Activated T-cell treated with anti-CD3 and anti-CD28 coated beads, Interleukin-2, amount 50 U/mL, for 4 hours (primary cell): ENCODE data around the gene HS2ST1. TPM values are rescaled to one million over a fixed set of nuclear protein-coding genes. Genes with fewer than 3 reads are reported as not detected.
A peak's percentile ranks its signal among the peaks of the same experiment; 100 is the strongest.

Source experiments
- ATAC-seq, 2 donors: fragments of 200-7000 bp; cut with Tn5 transposase; one replicate each; pipeline ENCODE4 v1.10.0; 2021
- DNase-seq: peaks from one replicate; pipeline ENCODE4 v3.0.0-alpha.2; 2020
- H3K27me3 Mint-ChIP-seq: one replicate; pipeline ENCODE4 v1.8.0; 2021; ENCODE audit warnings: low read depth, mixed read lengths
- H3K36me3 Mint-ChIP-seq: one replicate; pipeline ENCODE4 v1.8.0; 2022; ENCODE audit warnings: mixed read lengths; ENCODE audit not compliant: insufficient read depth
- H3K4me1 Mint-ChIP-seq: one replicate; pipeline ENCODE4 v1.8.0; 2021; ENCODE audit warnings: low read depth, mixed read lengths
- H3K4me3 Mint-ChIP-seq: one replicate; pipeline ENCODE4 v1.8.0; 2021; ENCODE audit warnings: mild to moderate bottlenecking, moderate library complexity, mixed read lengths
- H3K9me3 Mint-ChIP-seq: one replicate; pipeline ENCODE4 v1.8.0; 2021; ENCODE audit warnings: mixed read lengths
- total RNA-seq, 3 donors: library from RNA; stranded (reverse); gene quantifications; one replicate each; pipeline ENCODE4 v1.2.1, GENCODE V29; 2021

Gene HS2ST1
- total RNA-seq, 3 donors from 2014 or later, result 15.0 to 18.0 (median 16.3) TPM

GRCh38 chr1:87034351-87034750 lies 119.9 kb downstream of the HS2ST1 start:
- DNase-seq, result no peak
- H3K27me3 Mint-ChIP-seq, result no peaks in the 10 kb centered on the region
- no peak for ATAC-seq
- H3K36me3 Mint-ChIP-seq, result peaks cover 1% of the 10 kb centered on the region
- no peaks in the 10 kb centered on the region for H3K9me3 Mint-ChIP-seq
- no peak overlapping the region for H3K4me3 Mint-ChIP-seq
- H3K4me1 Mint-ChIP-seq, result no peaks in the 10 kb centered on the region

DNA sequence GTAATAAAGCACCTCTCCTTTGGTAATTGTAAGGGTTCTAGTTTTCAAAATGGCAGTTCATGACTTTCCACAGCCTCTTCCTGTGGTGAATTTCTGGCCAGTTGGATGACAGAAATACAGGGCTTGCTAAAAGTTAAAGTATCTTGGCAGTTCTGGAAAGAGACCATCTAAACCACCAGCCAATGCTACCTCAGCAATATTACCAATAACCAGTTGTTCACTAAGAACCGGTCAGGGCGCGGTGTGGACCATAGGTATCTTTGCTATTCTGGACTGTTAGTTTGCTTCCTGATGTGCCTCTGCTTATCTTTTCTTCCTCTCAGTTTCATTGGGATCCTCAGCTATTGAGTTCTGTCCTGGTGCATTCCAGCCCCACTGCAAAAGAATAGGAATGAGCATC lies 124.7 kb downstream of the HS2ST1 start:
- DNase-seq, result no peak
- H3K36me3 Mint-ChIP-seq, result peaks cover 1% of the 10 kb centered on the region
- H3K4me3 Mint-ChIP-seq, result no peak overlapping the region
- H3K27me3 Mint-ChIP-seq, result no peaks in the 10 kb centered on the region
- peaks cover 14% of the 10 kb centered on the region for H3K4me1 Mint-ChIP-seq
- no peak for ATAC-seq
- no peaks in the 10 kb centered on the region for H3K9me3 Mint-ChIP-seq

GRCh38 chr1:87042111-87042811 lies 127.8 kb downstream of the HS2ST1 start:
- peaks cover 33% of the 10 kb centered on the region for H3K4me1 Mint-ChIP-seq
- peaks cover 1% of the 10 kb centered on the region for H3K36me3 Mint-ChIP-seq
- no peak overlapping the region for H3K4me3 Mint-ChIP-seq
- DNase-seq (no peak), ATAC-seq (no peak)
- no peaks in the 10 kb centered on the region for H3K9me3 Mint-ChIP-seq
- H3K27me3 Mint-ChIP-seq, result no peaks in the 10 kb centered on the region

DNA sequence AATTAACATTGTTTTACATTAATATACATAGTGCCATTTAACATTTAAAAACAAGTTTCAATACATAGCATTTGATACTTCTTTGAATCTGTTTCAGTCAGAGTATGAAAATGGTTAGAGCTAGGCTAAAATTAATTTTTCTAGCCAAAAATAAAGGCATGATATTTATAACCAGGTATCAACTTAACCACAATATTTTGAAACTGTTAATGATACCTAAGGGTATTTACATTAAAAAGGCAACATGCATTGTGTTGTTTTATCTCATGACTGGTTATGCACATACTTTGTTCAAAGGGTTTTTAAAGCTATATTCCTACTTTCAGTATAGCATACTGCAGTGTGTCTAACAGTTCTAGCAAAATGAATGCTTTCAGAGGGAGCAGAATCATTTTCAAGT lies 130.0 kb downstream of the HS2ST1 start:
- ATAC-seq (no peak), DNase-seq (no peak)
- H3K9me3 Mint-ChIP-seq, result peaks cover 3% of the 10 kb centered on the region
- no peaks in the 10 kb centered on the region for H3K36me3 Mint-ChIP-seq
- no peak overlapping the region for H3K4me3 Mint-ChIP-seq
- H3K27me3 Mint-ChIP-seq, result no peaks in the 10 kb centered on the region
- peaks cover 35% of the 10 kb centered on the region for H3K4me1 Mint-ChIP-seq

DNA sequence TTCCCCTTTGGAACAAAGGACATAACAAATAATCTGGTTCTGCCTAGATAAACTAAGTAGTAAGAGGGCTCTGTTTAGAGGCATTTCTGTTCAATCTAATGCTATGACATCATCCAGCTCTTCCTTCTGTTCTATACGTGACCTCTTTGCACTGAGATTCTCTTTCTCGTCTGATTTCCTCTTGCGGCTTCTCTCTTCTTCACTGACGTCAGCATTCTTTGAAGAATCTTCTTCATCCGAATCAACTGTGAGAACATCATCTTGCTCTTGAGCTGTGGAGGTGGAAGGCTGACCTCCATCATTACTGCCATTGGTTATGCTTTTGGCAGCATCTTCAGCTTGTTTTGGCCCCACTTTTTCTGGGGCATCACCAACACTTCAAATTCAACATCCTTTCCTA lies 130.4 kb downstream of the HS2ST1 start:
- Mint-ChIP-seq H3K4me3 (peak overlapping the region; percentile 0), H3K27me3 (no peaks in the 10 kb centered on the region), H3K36me3 (no peaks in the 10 kb centered on the region), H3K4me1 (peaks cover 38% of the 10 kb centered on the region), H3K9me3 (peaks cover 3% of the 10 kb centered on the region)
- ATAC-seq, result peak; percentile 46 to 55
- no peak for DNase-seq

GRCh38 chr1:87045761-87046304 lies 131.4 kb downstream of the HS2ST1 start:
- Mint-ChIP-seq H3K4me3 (peak overlapping the region; percentile 16), H3K9me3 (peaks cover 3% of the 10 kb centered on the region), H3K27me3 (no peaks in the 10 kb centered on the region), H3K4me1 (peaks cover 41% of the 10 kb centered on the region), H3K36me3 (no peaks in the 10 kb centered on the region)
- DNase-seq (peak; percentile 30), ATAC-seq (peak; percentile 83 to 85)

DNA sequence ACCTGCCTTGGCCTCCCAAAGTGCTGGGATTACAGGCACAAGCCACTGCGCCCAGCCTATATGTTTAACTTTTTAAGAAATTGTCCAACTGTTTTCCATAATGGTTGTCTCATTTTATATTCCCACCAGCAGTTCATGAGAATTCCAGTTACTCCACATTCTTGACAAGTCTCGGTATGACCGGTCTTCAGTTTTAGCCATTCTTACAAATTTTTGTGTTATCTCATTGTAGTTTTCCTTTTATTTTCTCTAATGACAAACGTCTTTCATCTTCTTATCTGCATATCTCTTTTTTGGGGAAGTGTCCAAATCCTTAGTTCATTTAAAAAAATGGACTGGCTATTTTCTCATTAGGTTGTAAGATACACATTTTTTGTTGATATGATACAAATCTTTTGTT lies 132.5 kb downstream of the HS2ST1 start:
- Mint-ChIP-seq H3K27me3 (no peaks in the 10 kb centered on the region), H3K4me1 (peaks cover 34% of the 10 kb centered on the region), H3K4me3 (no peak overlapping the region), H3K9me3 (peaks cover 3% of the 10 kb centered on the region), H3K36me3 (no peaks in the 10 kb centered on the region)
- no peak for DNase-seq
- ATAC-seq, result no peak

GRCh38 chr1:87048237-87048636 lies 133.8 kb downstream of the HS2ST1 start:
- Mint-ChIP-seq H3K4me1 (peaks cover 29% of the 10 kb centered on the region), H3K9me3 (peaks cover 3% of the 10 kb centered on the region), H3K27me3 (no peaks in the 10 kb centered on the region), H3K36me3 (no peaks in the 10 kb centered on the region), H3K4me3 (no peak overlapping the region)
- no peak for ATAC-seq
- DNase-seq, result no peak

DNA sequence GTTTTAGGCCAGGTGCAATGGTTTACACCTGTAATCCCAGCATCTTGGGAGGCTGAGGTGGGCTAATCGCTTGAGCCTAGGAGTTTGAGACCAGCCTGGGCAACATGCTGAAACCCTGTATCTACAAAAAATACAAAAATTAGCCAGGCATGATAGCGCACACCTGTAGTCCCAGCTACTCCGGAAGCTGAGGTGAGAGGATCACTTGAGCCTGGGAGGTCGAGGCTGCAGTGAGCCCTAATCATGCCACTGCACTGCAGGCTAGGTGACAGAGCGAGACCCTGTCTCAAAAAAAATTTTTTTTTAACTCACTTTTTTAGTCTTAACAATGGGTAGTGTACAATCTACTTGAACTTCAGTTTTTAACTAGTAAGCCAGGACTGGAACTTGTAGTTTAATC lies 137.5 kb downstream of the HS2ST1 start:
- no peaks in the 10 kb centered on the region for H3K36me3 Mint-ChIP-seq
- ATAC-seq (no peak), DNase-seq (no peak)
- peaks cover 8% of the 10 kb centered on the region for H3K9me3 Mint-ChIP-seq
- peaks cover 10% of the 10 kb centered on the region for H3K4me1 Mint-ChIP-seq
- no peaks in the 10 kb centered on the region for H3K27me3 Mint-ChIP-seq
- H3K4me3 Mint-ChIP-seq, result no peak overlapping the region

DNA sequence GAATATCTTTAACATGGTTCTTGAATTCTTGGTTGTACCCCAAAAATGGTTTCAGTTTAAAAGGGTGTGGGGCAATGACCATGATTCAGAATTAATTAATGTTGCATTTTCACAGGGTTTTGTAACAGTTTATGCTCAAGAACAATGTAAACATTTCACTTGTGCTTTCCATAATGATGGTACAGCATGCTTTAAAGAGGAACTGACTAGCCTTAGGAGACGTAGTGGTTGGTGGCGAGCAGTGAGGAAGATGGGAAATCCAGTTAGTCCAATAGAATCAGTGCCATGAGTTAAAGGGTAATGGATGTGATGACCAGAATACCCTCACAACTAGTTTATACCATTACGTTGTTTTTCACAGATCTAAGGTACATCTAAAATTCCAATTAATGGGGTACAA lies 138.0 kb downstream of the HS2ST1 start:
- Mint-ChIP-seq H3K4me3 (no peak overlapping the region), H3K27me3 (no peaks in the 10 kb centered on the region), H3K4me1 (peaks cover 10% of the 10 kb centered on the region), H3K9me3 (peaks cover 8% of the 10 kb centered on the region), H3K36me3 (no peaks in the 10 kb centered on the region)
- DNase-seq, result no peak
- ATAC-seq, result no peak

GRCh38 chr1:87052961-87053360 lies 138.5 kb downstream of the HS2ST1 start:
- no peak for ATAC-seq
- Mint-ChIP-seq H3K4me1 (peaks cover 14% of the 10 kb centered on the region), H3K9me3 (peaks cover 8% of the 10 kb centered on the region), H3K36me3 (no peaks in the 10 kb centered on the region), H3K4me3 (no peak overlapping the region), H3K27me3 (no peaks in the 10 kb centered on the region)
- DNase-seq, result no peak

DNA sequence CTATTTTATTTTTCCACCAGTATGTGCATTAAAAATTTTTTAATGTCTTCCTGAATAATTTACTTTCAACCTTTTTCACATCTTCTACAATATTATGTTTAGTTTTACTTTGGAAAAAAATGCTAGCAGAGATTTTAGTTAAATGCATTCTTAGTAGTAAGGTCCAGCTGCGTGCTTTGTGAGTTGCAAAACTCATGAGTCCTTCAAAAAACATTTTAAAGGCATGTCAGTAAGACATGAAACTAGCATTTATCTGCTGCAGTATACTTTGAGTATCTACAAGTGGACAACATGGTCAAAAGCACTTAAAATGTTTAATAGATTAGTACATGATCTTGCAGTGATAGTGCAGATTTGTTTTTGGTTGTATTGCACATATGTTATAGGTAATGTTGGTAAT lies 139.0 kb downstream of the HS2ST1 start:
- ATAC-seq, result no peak
- Mint-ChIP-seq H3K27me3 (no peaks in the 10 kb centered on the region), H3K4me1 (peaks cover 19% of the 10 kb centered on the region), H3K36me3 (no peaks in the 10 kb centered on the region), H3K9me3 (peaks cover 4% of the 10 kb centered on the region), H3K4me3 (no peak overlapping the region)
- DNase-seq, result no peak

GRCh38 chr1:87056974-87057373 lies 142.5 kb downstream of the HS2ST1 start:
- peaks cover 24% of the 10 kb centered on the region for H3K4me1 Mint-ChIP-seq
- peaks cover 4% of the 10 kb centered on the region for H3K9me3 Mint-ChIP-seq
- H3K4me3 Mint-ChIP-seq, result no peak overlapping the region
- DNase-seq (no peak), ATAC-seq (no peak)
- no peaks in the 10 kb centered on the region for H3K27me3 Mint-ChIP-seq
- no peaks in the 10 kb centered on the region for H3K36me3 Mint-ChIP-seq

DNA sequence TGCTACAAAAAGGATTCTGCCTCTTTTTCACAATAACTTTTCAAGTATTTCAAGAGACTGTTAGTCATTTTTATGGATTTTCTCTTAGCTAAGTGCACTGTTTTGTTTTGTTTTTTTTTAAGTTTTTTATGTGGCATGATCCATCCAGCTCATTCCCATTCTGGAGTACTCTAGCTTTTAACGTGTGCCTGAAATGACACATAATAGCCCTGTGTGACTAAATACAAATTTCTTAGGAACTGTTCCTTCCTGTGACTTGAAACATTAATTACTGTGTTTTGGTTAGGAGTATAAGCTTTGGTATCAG lies 143.9 kb downstream of the HS2ST1 start:
- Mint-ChIP-seq H3K4me3 (no peak overlapping the region), H3K4me1 (peaks cover 35% of the 10 kb centered on the region), H3K36me3 (peaks cover 5% of the 10 kb centered on the region), H3K27me3 (no peaks in the 10 kb centered on the region), H3K9me3 (peaks cover 4% of the 10 kb centered on the region)
- DNase-seq (no peak), ATAC-seq (no peak)

GRCh38 chr1:87061742-87062156 lies 147.3 kb downstream of the HS2ST1 start:
- Mint-ChIP-seq H3K4me3 (no peak overlapping the region), H3K9me3 (no peaks in the 10 kb centered on the region), H3K4me1 (peaks cover 38% of the 10 kb centered on the region), H3K27me3 (no peaks in the 10 kb centered on the region), H3K36me3 (peaks cover 9% of the 10 kb centered on the region)
- DNase-seq, result no peak
- peak; percentile 55 to 67 for ATAC-seq
